Osteoblast (primary cell): Measurements from ENCODE around the gene P2RY11. TPM values are rescaled to one million over a fixed set of nuclear protein-coding genes. Genes with fewer than 3 reads are reported as not detected.
A peak's percentile ranks its signal among the peaks of the same experiment; 100 is the strongest.

Source experiments
- DNase-seq: peaks from one replicate; pipeline ENCODE4 v3.0.0; 2011; ENCODE audit warnings: low spot score, mixed read lengths; ENCODE audit not compliant: insufficient read length; ENCODE audit errors: missing footprints
- H2AFZ ChIP-seq: 2 replicates; pipeline ENCODE4 v1.6.0; 2011; ENCODE audit warnings: mild to moderate bottlenecking, low read length
- H3K27ac ChIP-seq: 2 replicates; pipeline ENCODE4 v1.5.1; 2011; ENCODE audit warnings: mild to moderate bottlenecking, low read depth, low read length, moderate library complexity
- H3K27me3 ChIP-seq: 2 replicates; pipeline ENCODE4 v1.6.0; 2012; ENCODE audit warnings: mild to moderate bottlenecking, control low read depth, inconsistent platforms, low read length, moderate library complexity; ENCODE audit not compliant: insufficient read depth
- H3K36me3 ChIP-seq: 2 replicates; pipeline ENCODE4 v1.5.1; 2011; ENCODE audit warnings: mild to moderate bottlenecking, low read length, control low read depth, moderate library complexity; ENCODE audit not compliant: insufficient read depth
- H3K4me1 ChIP-seq: 2 replicates; pipeline ENCODE4 v1.5.1; 2011; ENCODE audit warnings: mild to moderate bottlenecking, low read length, control low read depth, moderate library complexity; ENCODE audit not compliant: insufficient read depth
- H3K4me2 ChIP-seq: 2 replicates; pipeline ENCODE4 v1.6.0; 2011; ENCODE audit warnings: mild to moderate bottlenecking, low read length; ENCODE audit not compliant: insufficient read depth
- H3K4me3 ChIP-seq: fragments of 200-600 bp; sonication (generic); 3 replicates; pipeline ENCODE4 v1.5.1; 2012; ENCODE audit warnings: mild to moderate bottlenecking, low read length, inconsistent platforms; ENCODE audit not compliant: insufficient read depth
- H3K79me2 ChIP-seq: 2 replicates; pipeline ENCODE4 v1.6.0; 2012; ENCODE audit warnings: mild to moderate bottlenecking, low read length, control low read depth, inconsistent platforms; ENCODE audit not compliant: insufficient read depth
- H3K9me3 ChIP-seq: 2 replicates; pipeline ENCODE4 v1.5.1; 2011; ENCODE audit warnings: low read depth, low read length, control low read depth
- H4K20me1 ChIP-seq: 2 replicates; pipeline ENCODE4 v1.6.0; 2012; ENCODE audit warnings: mild to moderate bottlenecking, low read length, control low read depth; ENCODE audit not compliant: insufficient read depth
- total RNA-seq: library from RNA; depleted of rRNA; stranded (reverse); fragments of >200 nt; gene quantifications from 2 replicates; pipeline ENCODE4 v1.2.3, GENCODE V29; 2012
- TF ChIP-seq, protein P1 (sequence below): IDR thresholded peaks from 2 replicates; pipeline ENCODE4 v1.5.1; 2011; ENCODE audit warnings: mild to moderate bottlenecking, low read depth, low read length, moderate library complexity; ENCODE audit errors: extremely low read depth

Gene P2RY11
- total RNA-seq, 1 donor: 2.2 TPM

DNA sequence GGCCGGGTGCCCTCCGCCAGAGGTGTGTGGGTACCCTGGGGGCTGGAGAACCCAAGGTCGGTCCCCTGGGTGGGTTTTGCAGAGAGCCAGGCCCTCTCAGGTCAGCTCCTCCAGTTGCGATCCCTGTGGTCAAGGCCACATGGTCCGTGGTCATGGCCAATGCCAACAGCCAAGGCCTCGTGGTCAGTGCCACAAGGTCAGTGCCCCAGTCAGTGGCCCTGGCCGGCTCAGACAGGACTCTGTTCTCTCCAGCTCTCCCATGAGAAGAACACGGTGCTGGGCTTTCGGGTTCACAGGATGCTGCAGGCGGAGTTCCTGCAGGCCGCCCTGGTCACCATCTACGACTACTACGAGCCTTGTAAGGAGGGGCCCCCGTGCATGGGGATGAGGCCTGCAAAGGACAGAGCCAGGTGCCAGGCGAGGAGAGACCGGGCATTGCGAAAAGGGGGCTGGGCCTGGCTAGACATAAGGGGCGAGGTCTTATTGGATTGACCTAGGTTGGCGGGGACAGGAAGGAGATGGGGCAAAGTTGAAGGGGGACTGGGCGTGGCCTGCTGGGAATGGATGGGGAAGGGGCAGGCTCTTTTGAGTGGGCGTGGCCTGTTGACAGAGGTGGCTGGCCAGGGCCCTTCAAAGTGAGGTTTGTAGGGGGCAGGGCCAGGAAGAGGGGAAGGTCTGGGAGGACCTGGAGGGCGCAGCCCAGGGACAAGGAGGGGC lies 40.6 kb upstream of the P2RY11 start:
- H3K36me3 ChIP-seq: no peaks in the 10 kb centered on the region
- no peak overlapping the region for H3K27ac ChIP-seq
- DNase-seq: no peak
- H2AFZ ChIP-seq: no peak overlapping the region
- H3K9me3 ChIP-seq: no peaks in the 10 kb centered on the region
- H3K4me1 ChIP-seq: no peaks in the 10 kb centered on the region
- no peaks in the 10 kb centered on the region for H3K27me3 ChIP-seq
- no peak overlapping the region for H3K4me3 ChIP-seq
- H3K4me2 ChIP-seq: no peak overlapping the region
- H4K20me1 ChIP-seq: no peaks in the 10 kb centered on the region
- H3K79me2 ChIP-seq: no peaks in the 10 kb centered on the region
- TF ChIP-seq, protein P1, sequence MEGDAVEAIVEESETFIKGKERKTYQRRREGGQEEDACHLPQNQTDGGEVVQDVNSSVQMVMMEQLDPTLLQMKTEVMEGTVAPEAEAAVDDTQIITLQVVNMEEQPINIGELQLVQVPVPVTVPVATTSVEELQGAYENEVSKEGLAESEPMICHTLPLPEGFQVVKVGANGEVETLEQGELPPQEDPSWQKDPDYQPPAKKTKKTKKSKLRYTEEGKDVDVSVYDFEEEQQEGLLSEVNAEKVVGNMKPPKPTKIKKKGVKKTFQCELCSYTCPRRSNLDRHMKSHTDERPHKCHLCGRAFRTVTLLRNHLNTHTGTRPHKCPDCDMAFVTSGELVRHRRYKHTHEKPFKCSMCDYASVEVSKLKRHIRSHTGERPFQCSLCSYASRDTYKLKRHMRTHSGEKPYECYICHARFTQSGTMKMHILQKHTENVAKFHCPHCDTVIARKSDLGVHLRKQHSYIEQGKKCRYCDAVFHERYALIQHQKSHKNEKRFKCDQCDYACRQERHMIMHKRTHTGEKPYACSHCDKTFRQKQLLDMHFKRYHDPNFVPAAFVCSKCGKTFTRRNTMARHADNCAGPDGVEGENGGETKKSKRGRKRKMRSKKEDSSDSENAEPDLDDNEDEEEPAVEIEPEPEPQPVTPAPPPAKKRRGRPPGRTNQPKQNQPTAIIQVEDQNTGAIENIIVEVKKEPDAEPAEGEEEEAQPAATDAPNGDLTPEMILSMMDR: no peak

DNA sequence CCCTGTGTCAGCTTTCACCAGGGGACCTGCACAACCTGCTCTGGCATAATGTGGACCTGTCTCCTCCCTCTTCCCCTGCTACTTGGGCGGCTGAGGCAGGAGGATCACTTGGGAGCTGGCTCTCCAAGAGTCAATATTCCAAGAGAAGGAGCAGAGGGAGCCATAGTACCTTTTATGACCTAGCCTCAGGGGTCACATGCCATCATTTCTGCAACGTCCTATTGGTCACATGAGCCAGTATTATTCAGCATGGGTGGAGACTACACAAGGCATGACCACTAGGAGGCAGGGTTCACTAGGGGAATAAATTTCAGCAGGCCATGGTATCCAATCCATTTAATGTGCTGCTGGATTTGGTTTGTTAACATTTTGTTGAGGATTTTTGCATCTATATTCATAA lies 37.3 kb upstream of the P2RY11 start:
- no peaks in the 10 kb centered on the region for H3K4me1 ChIP-seq
- H3K79me2 ChIP-seq: no peaks in the 10 kb centered on the region
- no peaks in the 10 kb centered on the region for H3K27me3 ChIP-seq
- H3K36me3 ChIP-seq: no peaks in the 10 kb centered on the region
- no peak overlapping the region for H2AFZ ChIP-seq
- no peaks in the 10 kb centered on the region for H3K9me3 ChIP-seq
- no peaks in the 10 kb centered on the region for H4K20me1 ChIP-seq
- peak; percentile 78 for DNase-seq
- TF ChIP-seq, protein P1: peak; percentile 43
- no peak overlapping the region for H3K4me3 ChIP-seq
- H3K27ac ChIP-seq: no peak overlapping the region
- H3K4me2 ChIP-seq: no peak overlapping the region

DNA sequence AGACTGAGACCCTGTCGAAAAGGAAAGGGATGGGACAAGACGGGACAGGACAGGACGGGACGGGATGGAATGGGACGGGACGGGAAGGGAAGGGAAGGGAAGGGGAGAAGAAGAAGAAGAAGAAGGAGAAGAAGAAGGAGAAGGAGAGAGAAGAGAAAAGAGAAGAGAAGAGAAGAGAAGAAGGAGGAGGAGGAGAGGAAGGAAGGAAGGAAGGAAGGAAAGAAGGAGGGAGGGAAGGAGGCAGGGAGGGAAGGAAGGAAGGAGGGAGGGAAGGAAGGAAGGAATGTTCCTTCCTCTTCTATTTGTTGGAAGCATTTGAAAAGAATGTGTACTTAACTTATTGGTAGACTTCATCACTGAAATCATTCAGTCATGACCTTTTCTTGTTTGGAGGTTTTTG lies 35.0 kb upstream of the P2RY11 start:
- Histone ChIP-seq H3K27ac (no peak overlapping the region), H3K4me2 (no peak overlapping the region), H3K36me3 (no peaks in the 10 kb centered on the region), H3K79me2 (no peaks in the 10 kb centered on the region), H3K4me3 (no peak overlapping the region), H3K9me3 (no peaks in the 10 kb centered on the region), H2AFZ (no peak overlapping the region), H3K27me3 (no peaks in the 10 kb centered on the region), H3K4me1 (no peaks in the 10 kb centered on the region), H4K20me1 (no peaks in the 10 kb centered on the region)
- TF ChIP-seq, protein P1: no peak
- DNase-seq: peak; percentile 19

DNA sequence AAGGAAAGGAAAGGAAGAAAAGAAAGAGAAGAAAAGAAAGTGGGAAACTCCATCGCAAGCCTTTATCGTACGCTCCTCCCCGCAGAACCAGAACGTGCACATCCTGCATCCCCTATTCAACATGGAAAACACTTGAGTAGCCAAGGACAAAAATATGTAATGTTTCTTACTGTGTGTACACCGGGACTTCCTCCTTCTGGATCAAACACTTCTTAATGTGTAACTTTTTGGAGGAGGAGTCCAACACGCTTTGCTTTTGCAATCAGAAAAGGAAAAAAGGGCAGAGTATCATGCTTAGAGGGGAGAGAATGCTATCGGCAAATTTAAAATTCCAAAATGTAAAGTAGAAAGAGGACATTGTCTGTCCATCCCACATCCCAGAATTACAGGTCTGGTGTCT lies 33.2 kb upstream of the P2RY11 start:
- TF ChIP-seq, protein P1: no peak
- H3K27me3 ChIP-seq: no peaks in the 10 kb centered on the region

More for the DNA sequence above, 33.2 kb upstream of the P2RY11 start:
- Histone ChIP-seq H3K9me3 (no peaks in the 10 kb centered on the region), H4K20me1 (no peaks in the 10 kb centered on the region), H2AFZ (no peak overlapping the region), H3K4me1 (no peaks in the 10 kb centered on the region), H3K36me3 (no peaks in the 10 kb centered on the region), H3K4me3 (no peak overlapping the region), H3K79me2 (no peaks in the 10 kb centered on the region), H3K27ac (no peak overlapping the region), H3K4me2 (no peak overlapping the region)
- peak; percentile 32 for DNase-seq
